Skeletal muscle cell (primary cell): ENCODE results near the gene TMEM179.

Experiments used
- DNase-seq: peaks from one replicate; pipeline ENCODE4 v3.0.0-alpha.2; 2010; ENCODE audit warnings: low read depth
- H3K4me3 ChIP-seq: 2 replicates; pipeline ENCODE4 v1.5.1; 2011; ENCODE audit warnings: low read depth, mild to moderate bottlenecking, control low read depth, low read length, moderate library complexity

Gene TMEM179

GRCh38 chr14:104574978-104575583 lies 29.5 kb downstream of the TMEM179 start:
- DNase-seq: no peak
- H3K4me3 ChIP-seq: no peak overlapping the region

- H3K4me3 ChIP-seq: no peak overlapping the region
- no peak for DNase-seq
These were observed 30.0 kb downstream of the TMEM179 start for GRCh38 chr14:104574536-104574935.

- H3K4me3 ChIP-seq: no peak overlapping the region
- no peak for DNase-seq
These were observed 30.6 kb downstream of the TMEM179 start for GRCh38 chr14:104573930-104574329.

GRCh38 chr14:104572668-104573067 lies 31.9 kb downstream of the TMEM179 start:
- H3K4me3 ChIP-seq: no peak overlapping the region

GRCh38 chr14:104572024-104572626 lies 32.4 kb downstream of the TMEM179 start:
- no peak for DNase-seq
- H3K4me3 ChIP-seq: no peak overlapping the region

More at GRCh38 chr14:104572668-104573067, 31.9 kb downstream of the TMEM179 start:
- no peak for DNase-seq

GRCh38 chr14:104571246-104571645 lies 33.3 kb downstream of the TMEM179 start:
- no peak overlapping the region for H3K4me3 ChIP-seq
- no peak for DNase-seq

GRCh38 chr14:104569435-104569834 lies 35.1 kb downstream of the TMEM179 start:
- DNase-seq: no peak
- H3K4me3 ChIP-seq: no peak overlapping the region

GRCh38 chr14:104568620-104569019 lies 36.0 kb downstream of the TMEM179 start:
- DNase-seq: no peak
- no peak overlapping the region for H3K4me3 ChIP-seq

- no peak overlapping the region for H3K4me3 ChIP-seq
- DNase-seq: no peak
These were observed 36.7 kb downstream of the TMEM179 start for GRCh38 chr14:104567957-104568225.

GRCh38 chr14:104567141-104567956 lies 37.2 kb downstream of the TMEM179 start:
- DNase-seq: no peak
- H3K4me3 ChIP-seq: no peak overlapping the region

GRCh38 chr14:104564744-104565679 lies 39.6 kb downstream of the TMEM179 start:
- no peak overlapping the region for H3K4me3 ChIP-seq
- no peak for DNase-seq

GRCh38 chr14:104563742-104564615 lies 40.6 kb downstream of the TMEM179 start:
- DNase-seq: no peak
- H3K4me3 ChIP-seq: no peak overlapping the region

GRCh38 chr14:104563191-104563741 lies 41.3 kb downstream of the TMEM179 start:
- H3K4me3 ChIP-seq: no peak overlapping the region

GRCh38 chr14:104562606-104563005 lies 42.0 kb downstream of the TMEM179 start:
- DNase-seq: no peak
- no peak overlapping the region for H3K4me3 ChIP-seq

More at GRCh38 chr14:104563191-104563741, 41.3 kb downstream of the TMEM179 start:
- no peak for DNase-seq

GRCh38 chr14:104561632-104562495 lies 42.7 kb downstream of the TMEM179 start:
- H3K4me3 ChIP-seq: no peak overlapping the region
- no peak for DNase-seq

GRCh38 chr14:104561124-104561557 lies 43.4 kb downstream of the TMEM179 start:
- DNase-seq: no peak
- no peak overlapping the region for H3K4me3 ChIP-seq

GRCh38 chr14:104560586-104560945 lies 44.0 kb downstream of the TMEM179 start:
- H3K4me3 ChIP-seq: no peak overlapping the region
- no peak for DNase-seq
